Measurements from ENCODE around the gene MGME1. TPM values are rescaled to one million over a fixed set of nuclear protein-coding genes. Genes with fewer than 3 reads are reported as not detected.
A peak's percentile ranks its signal among the peaks of the same experiment; 100 is the strongest.

Gene MGME1
- total and polyA plus RNA-seq, 9 of the 15 experiments (the other 6 are each of a cell fraction or from before 2014, with no cell fraction given): 13.4 to 45.1 (median 30.6) TPM

DNA sequence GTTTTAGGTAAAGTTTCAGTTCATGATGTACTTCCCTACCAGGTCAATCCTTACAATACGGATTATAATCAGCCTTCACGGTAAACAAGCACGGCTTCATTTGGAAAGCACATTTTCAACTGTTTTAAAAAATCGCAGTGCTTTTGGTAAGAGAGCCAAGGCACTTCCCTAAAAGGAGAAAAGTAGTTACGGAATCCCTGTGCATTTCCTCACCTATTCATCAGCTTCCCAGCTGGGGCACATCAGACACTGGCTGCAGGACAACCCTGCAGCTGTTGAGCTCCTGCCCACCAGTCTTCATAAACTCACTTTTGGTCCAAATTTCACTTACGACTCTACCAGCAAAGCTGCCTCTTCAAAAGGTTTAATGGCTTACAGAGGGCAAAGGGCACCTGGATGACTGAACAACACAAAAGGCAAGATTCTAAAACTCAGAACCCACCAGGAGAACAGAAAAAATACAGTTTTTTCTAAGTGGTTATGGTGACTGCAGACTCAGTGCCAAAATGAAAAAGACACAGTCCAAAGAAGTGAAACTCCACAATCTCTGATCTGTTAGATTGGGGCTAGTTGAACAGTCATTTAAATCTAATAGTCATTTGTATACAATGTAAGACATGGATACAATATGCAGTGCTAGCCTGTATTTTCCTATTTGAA lies 7.8 kb upstream of the MGME1 start:
- Histone ChIP-seq H3K4me2 (ENCODE audit: insufficient read depth, low read length) (peak overlapping the region; percentile 51), H3K4me3 (no peak overlapping the region), H3K27me3 (ENCODE audit: control insufficient read depth in 2 of 2, insufficient read depth in 2 of 2, low read length in 2 of 2) (no peaks in the 10 kb centered on the region), H3K27ac (ENCODE audit: extremely low read depth, low read depth, low read length) (peak overlapping the region; percentile 59), H3K4me1 (replicated peaks in 1 of 2; ENCODE audit: control insufficient read depth in 2 of 2, insufficient read depth in 2 of 2, low read length in 2 of 2) (peaks cover 21 to 65% of the 10 kb centered on the region in 2 experiments), H3K79me2 (ENCODE audit: control insufficient read depth, insufficient read depth, low read length) (peaks cover 100% of the 10 kb centered on the region), H4K20me1 (replicated peaks; ENCODE audit: control insufficient read depth, insufficient read depth, low read length) (peaks cover 43% of the 10 kb centered on the region), H3K9me1 (ENCODE audit: control insufficient read depth, insufficient read depth, low read length) (peaks cover 3% of the 10 kb centered on the region), H3K9ac (ENCODE audit: insufficient read depth in 1 of 2, low read depth in 2 of 2, low read length in 2 of 2) (peak overlapping the region in 1 of 2 experiments; percentile 19; a peak in 1 of 4 replicates), H3K9me3 (replicated peaks; ENCODE audit: control insufficient read depth, insufficient read depth, low read depth, low read length) (no peaks in the 10 kb centered on the region), H2AFZ (ENCODE audit: low read depth, low read length) (no peak overlapping the region), H3K36me3 (ENCODE audit: control insufficient read depth, insufficient read depth, low read length) (peaks cover 73% of the 10 kb centered on the region)
- BruUV-seq (replicated peaks): no TSS peak
- WGBS (ENCODE audit: insufficient coverage, low coverage, missing lambda C conversion rate): 10% methylated on average over 5 of the region's 6 CpGs
- TF ChIP-seq ZNF134 (CRISPR knock-in tag; conservative IDR thresholded peaks at IDR 0.05): peak; percentile 22; the same call in 1 of the 2 replicates
- TF ChIP-seq ZFX (CRISPR knock-in tag; IDR thresholded peaks at IDR 0.05): no peak
- peak in 1 of 2 experiments; percentile 54; a peak in 1 of 4 replicates for TF ChIP-seq SRF (CRISPR knock-in tag; IDR thresholded peaks at IDR 0.05)
- TF ChIP-seq VEZF1 (CRISPR knock-in tag; IDR thresholded peaks at IDR 0.05): no peak
- TF ChIP-seq NR2C2 (CRISPR knock-in tag; IDR thresholded peaks at IDR 0.05): no peak
- 0 out of 2 replicates have a peak, but pooled peaks have one; percentile 11 for TF ChIP-seq NR2C2 (tag; IDR thresholded peaks at IDR 0.05)
- TF ChIP-seq ARID3A (IDR thresholded peaks at IDR 0.05; ENCODE audit: borderline replicate concordance, low read depth, low read length): no peak
- TF ChIP-seq SMAD2 (IDR thresholded peaks at IDR 0.05; ENCODE audit: low read depth, low read length): no peak
- no peak for TF ChIP-seq GABPB1 (CRISPR knock-in tag; IDR thresholded peaks at IDR 0.05)
- peak; percentile 84 for TF ChIP-seq SPI1 (IDR thresholded peaks at IDR 0.05; ENCODE audit: borderline replicate concordance, low read depth, low read length)
- FAIRE-seq (no peak), ATAC-seq (no peak), DNase-seq (ENCODE audit: extremely low read depth in 1 of 4, low spot score in 3 of 4) (no peak)
- ChIA-PET CTCF (ENCODE audit: low intra/inter-chr PET ratio) (no interaction called here), POLR2A (interaction anchor here (4.3 kb wide), 1 partner anchor 7 kb away, joined by 42 read pairs; the partner anchor contains the start of genes MGME1 and SNX5)
- in situ Hi-C loops (cut with MboI) (no loop called here), intact Hi-C loops (cut with micrococcal nuclease) (no loop called here)
